GM18858 (cell line): ENCODE measurements around the gene ABLIM2.

Experiments used
- ATAC-seq: cut with Tn5 transposase; IDR thresholded peaks from one replicate; pipeline ENCODE4 v1.9.1; 2021; ENCODE audit not compliant: unreplicated experiment

ABLIM2 gene

GRCh38 chr4:8088966-8089491, 69.6 kb downstream of the ABLIM2 start:
- ATAC-seq, result no peak

DNA sequence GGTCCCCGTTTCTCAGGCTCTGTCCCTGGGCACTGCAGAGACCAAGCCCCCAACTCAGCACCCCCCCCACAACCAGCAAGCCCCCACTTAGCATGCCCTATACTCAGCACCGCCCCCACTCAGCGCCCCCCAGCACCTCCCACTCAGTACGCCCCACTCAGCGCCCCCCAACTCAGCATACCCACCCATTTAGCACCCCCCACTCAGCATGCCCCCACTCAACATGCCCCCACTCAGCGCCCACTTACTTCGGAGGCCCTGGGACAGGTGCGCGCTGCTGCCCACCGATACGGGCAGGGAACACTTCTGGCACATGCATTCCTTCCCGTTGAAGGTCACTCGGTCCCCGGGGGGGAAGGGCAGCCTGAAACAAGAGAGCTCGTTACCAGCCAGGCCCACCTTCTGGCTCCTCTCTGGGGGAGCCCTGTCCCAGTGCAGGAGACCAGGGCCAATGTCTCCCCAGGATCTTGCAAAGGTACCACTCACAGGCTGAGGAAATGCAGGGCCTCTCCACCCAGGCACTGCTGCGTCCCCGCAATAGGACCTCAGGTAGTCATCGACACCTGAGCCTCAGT, 70.6 kb downstream of the ABLIM2 start:
- ATAC-seq, result no peak

DNA sequence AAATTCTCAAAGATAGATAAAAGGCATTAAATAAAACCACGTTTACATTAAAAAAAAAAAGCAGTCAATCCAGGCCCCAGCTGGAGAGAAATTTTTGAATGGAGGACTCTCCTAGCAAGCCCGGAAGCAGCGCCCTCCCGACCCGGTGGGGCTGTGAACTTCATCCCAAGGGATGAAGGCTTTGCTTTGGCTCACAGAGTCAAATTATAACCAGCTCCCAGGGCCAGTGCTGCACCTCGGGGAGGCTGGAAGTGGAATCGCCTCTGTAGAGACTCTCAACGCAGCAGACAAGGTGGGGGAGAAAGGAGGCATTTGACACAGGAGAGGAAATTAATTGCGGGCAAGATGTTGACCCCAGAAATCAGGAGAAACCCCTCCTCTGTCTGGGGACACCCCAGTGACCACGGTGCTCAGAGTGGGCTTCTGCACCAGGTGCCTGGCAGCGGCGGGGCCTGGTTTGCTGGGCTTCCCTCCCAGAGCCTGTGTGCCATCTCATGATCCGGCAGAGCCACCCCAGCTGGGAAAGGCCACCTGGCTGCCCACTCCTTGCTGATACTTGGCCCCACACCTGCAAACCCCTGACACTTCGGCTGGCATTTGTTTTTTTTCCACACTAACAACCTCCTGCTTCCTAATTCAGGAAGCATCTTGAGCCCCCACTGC, 71.7 kb downstream of the ABLIM2 start:
- ATAC-seq, result no peak

GRCh38 chr4:8085491-8086117, 73.0 kb downstream of the ABLIM2 start:
- ATAC-seq, result no peak

DNA sequence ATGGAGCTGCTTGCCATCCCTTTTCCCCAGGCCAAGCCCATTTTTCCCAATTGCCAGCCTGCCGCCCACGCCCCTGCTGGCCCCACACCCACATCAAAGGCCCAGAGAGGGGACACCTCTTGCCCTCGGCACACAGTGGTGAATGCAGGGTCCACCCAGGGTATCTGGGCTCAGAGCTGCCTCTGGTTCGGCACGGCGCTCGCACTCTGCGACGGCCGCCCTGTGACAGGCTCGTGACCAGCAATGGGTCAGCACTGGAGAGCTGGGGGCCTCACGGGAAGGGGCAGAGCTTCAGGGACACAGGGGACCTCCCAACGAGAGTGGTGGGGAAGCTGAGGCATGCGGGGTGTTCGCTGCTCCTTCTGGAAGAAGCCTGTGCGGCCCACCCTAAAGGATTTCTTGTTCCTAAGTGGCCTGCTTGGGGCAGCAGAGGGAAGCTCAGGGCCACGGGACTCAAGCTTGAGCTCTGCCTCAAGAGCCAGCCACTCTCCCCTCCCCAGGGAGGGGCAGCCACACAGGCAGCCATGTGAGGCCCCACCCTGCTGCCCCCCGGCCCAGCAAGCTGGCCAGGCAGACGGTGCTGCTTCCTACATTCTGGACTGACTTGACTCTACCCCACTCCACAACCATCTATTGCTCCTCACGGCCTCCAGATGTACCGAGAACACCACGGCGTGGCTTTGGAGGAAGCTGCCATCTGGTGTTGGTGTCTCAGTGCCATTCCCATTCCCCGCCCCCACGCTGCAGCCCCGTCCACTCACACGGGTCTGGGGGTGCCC, 73.7 kb downstream of the ABLIM2 start:
- ATAC-seq, result no peak

DNA sequence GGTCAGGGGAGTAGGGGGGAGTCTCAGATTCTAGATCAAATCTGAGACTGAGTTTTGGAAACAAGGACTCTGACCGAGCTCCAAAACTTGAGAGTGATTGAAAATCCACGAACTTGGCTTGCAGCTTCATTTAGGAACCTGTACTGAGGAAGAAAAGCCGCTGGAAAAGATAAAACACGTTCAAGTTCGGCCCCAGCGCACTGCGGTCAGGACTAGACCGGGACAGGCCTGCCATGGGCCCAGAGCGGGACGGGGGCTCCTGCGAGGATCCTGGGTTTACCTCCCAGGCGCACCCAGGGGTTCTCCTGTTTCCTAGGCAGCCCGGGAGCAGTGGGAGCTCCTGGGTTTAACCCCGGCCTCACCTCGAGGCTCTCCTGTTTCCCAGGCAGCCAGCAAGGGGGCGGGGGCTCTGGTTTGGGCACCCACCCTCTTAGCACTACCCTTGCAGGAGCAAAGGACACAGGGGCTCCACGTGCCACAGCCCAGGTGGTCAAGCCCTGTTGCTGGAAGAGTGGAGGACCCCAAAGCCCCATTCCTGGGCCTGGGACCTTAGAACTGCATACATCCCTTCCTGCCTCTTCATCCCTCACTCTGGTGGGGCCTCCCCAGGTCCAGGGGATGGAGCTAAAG, 74.5 kb downstream of the ABLIM2 start:
- ATAC-seq, result no peak

DNA sequence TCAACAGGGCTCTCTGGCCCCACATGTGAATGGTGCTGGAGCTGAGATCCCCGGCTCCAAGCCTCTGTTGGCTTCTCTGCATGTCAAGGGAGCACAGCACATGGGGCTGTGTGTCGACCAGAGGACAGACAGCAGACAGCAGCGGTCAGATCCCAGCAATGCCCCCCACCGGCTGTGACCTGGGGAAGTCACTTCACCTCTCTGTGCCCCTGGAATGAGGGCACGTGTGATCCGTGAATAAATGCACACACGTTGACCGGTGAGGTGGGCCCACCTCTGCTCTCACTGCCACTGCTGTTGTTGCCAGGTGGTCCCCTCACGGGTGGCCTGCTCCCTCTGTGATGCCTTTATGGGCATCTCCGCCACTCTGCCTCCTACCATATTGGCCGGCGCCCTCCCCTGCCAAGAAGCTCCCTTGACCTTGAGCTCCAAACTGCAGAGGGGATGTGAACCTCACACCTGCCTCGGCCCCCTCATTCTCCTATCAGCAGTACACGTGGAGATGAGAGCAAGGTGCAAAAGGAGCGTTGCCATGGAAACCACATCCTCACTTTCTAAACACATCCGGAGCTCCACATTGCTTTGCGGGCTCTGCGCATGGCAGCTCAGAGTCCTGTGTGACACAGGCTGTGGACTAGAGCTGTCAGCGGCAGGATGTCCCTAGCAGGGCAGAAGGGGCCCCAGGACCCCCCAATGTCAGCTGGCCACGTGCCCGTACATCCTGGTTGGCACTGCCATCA, 75.4 kb downstream of the ABLIM2 start:
- no peak for ATAC-seq

DNA sequence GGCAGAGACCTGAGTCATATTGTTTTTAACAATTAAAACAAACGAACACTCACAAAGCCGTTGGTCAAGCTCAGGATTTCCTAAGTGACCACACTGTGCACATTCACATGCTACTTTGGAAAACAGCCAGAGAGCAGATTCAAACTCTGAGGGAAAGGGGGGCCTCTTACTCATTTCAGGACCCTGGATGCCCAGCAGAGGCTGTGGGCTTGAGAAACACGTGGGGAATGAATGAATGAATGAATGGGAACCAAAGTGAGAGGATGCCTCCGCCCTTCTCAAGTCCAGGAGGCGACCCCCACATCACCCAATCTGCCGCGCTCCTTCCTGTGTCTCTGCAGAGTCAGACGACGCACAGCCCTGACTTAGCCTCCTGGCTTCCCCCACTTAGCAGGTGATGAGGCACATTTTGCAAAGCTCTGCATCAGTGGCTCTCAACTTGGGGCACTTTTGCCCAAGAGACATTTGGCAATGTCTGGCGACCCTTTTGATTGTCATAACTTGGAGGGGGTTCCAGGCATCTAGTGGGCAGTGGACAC, 76.0 kb downstream of the ABLIM2 start:
- no peak for ATAC-seq

DNA sequence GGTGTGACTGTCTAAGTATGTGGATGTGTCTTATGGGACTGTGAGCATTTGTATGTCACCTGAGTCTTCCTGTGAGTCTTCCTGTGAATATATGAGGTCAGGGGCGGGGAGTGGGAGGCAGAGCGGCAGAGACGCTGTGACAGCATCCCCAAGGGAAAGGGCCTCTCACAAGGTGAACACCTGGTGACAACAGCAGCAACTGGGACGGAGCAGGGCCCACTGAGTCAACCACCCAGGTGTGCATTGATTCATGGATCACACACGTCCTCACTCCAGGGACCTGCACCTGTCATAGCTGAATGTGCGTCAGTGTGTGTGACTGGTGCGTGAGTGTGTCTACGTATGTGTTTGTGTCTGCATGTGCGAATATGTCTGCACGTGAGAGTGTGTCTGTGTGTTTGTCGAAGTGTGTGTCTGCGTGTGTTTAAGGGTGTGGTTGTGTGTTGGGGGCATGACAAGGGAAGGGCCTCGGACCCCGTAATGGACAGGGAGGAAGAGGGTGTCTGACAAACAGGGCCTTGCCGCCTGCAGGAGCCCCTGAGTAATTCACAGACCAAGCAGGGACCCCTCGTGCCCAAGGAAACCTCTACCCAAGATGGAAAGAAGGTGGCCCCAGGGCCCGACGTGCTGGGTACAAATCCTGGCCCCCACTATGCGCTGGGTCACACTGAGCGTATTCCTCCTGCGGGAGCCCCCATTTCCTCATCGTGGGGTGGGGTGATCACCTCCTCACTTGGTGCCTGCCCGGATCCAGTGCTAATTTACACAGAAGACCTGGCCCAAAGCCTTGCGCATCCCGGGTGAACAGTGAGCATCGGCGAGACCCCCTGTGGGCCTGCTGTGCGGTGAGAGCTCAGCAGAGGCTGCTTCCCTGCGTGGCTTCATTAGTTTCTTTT, 76.7 kb downstream of the ABLIM2 start:
- ATAC-seq, result no peak

GRCh38 chr4:8081171-8081570, 77.4 kb downstream of the ABLIM2 start:
- ATAC-seq, result no peak

- ATAC-seq, result no peak
Measured at GRCh38 chr4:8080754-8081065, 77.9 kb downstream of the ABLIM2 start.

DNA sequence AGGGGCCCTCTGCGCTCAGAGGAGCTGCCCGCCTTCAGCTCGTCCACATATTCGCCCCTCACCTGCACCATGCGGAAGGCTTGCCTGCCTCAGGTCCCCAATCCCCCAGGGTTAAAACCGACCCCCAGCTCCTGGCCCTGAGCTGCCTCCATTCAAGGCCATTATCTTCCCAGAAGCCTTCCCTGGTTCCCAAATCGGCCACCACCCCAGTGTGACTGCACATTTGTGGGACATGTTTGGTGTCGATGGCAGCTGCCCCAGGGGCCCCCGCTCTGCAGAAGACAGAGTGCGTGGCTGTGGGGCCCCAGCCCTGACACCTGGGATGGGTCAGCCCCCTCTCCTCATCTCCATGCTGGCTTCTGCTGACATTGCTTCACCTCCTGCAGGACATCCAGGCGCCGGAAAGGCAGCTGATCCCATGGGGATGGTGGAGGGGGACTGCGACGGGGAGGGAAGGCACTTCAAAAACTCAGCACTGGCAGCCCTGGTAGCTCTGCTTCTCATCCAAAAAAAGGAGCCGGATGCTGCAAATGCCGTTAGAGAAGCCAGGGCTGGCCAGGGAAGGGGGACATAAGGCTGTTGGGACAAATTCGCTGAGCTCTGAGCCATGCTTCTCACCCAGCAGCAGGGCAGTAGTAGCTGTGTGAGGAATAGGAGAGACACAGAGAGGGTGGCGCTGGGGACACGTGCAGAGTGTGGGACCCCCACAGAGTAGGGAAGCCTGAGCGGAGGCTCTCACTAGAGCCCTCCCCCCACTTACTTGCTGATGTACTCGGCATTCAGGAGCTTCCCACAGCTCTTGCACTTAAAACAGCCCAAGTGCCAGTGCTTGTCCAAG, 78.5 kb downstream of the ABLIM2 start:
- ATAC-seq, result no peak

- ATAC-seq, result no peak
Measured at GRCh38 chr4:8079031-8079885, 79.4 kb downstream of the ABLIM2 start.

GRCh38 chr4:8078610-8079015, 80.0 kb downstream of the ABLIM2 start:
- no peak for ATAC-seq

DNA sequence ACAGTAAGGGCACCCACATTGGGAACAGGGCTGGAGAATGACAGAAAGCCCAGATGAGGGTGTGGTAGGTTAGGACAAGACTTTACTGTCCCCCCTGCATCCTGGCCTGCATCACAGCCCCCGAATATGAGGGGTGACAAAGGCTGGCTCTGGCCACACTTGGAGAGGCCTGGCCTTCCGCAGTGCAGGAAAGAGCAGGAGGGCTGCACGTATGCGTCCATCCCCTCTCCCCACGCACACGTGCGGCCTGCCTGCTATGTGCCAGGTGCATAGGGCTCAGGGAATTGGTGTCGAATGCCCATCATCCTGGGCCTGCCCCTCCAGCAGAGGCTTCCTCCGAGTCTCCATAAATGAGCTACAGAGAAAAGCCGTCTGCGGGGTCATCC, 80.5 kb downstream of the ABLIM2 start:
- no peak for ATAC-seq

DNA sequence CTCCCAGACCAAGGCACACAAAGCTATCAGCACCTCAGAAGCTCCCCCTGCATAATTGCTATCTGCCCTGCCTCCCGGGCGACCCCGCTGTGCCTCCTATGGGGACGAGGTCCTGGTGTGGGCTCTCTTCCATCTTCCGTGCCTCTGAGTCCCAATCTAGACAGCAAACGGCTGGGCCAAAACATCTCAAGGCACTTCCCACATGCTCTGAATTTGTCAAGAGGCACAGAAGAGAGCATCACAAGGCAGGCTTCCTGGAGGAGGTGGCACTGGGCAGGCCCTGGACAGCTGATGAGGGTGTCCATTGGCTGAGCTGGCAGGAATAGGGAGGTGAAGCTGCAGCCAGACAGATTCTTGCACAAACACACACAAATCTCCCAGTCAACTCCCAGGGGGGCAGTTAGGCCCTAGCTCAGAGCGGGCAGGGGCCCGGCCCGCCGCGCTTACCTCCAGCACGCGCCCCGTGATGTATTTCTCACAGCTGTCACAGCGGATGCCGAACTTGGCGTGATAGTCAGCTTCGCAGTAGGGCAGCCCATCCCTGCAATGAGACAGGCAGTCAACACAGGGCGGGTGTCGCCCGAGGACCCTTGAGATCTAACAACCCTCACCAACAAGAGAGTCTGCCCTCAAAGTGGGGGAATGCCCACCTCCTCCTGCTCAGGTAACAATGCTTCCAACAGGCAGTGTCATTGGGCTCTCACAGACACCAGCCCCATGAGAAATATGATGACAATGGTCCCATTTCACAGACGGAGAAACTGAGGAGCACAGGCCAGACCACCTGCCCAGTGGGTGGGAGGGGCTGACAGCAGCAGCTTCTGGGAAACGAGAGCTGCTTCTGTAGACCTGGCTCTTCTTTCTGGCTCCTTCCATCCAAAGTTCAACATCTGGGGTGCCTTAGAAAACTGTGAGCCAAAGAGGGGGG, 81.2 kb downstream of the ABLIM2 start:
- no peak for ATAC-seq

DNA sequence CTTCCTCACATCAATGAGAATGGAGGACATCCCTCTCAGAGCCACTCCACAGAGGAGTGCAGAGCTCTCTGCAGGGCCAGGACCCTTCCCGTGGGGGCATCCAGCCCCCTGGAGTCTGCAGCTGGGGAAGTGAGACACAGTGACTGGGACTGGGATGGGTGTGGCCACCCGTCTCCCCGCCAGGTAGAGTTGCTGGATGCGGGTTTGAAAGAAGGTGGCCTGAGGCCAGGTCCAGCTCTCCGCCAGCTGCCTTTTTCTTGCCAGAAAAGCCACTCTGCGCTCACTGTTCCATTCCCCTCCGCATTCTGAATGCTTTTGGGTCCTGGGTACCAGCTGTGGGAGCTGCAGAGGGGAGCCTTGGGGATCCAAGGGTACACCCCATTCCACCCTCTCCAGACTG, 82.6 kb downstream of the ABLIM2 start:
- no peak for ATAC-seq
